HG03280 (cell line): ENCODE results near the gene NAPA.

Experiments
- ATAC-seq: cut with Tn5 transposase; IDR thresholded peaks from one replicate; pipeline ENCODE4 v1.9.1; 2021; ENCODE audit warnings: mild to moderate bottlenecking, moderate library complexity; ENCODE audit not compliant: unreplicated experiment

The NAPA gene

DNA sequence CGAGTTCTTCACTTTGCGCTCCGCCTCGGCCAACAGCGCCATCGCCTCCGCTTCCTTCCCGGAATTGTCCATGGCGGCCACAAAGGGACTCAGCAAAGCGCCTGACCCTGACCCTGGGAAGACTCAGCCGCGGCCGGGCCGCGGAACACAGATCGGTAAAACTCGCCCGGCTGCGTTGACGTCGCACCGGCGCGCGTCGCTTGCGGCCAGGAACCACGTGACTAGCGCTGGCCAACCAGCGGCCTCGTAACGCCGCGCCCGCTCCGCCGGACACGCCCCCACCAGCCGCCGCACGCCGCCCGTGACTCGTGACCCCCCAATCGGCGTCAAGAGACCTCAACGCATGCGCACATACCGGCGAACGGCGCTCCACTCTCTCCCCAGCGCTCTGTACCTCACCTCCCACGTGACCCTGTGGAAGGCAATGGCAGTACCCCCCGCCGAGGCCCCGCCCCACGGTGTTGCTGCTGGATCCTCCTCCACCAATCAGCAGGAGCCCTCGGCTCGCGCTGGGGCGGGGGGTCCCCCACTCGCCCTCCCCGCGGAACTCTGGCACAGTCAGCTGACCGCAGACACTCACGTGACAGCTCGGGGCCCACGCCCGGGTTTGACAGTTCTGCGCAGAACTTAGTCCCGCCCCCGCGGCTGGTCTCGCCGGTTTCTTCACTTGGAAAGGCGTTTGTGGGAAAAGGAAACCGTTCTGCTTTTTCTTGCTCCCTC is at the start of gene NAPA:
Gene NAPA (minus strand): TSS at position 195 of the 720 bp plus-strand sequence. CDS start 123 bp downstream, at position 72.
- peak; percentile 86 for ATAC-seq

DNA sequence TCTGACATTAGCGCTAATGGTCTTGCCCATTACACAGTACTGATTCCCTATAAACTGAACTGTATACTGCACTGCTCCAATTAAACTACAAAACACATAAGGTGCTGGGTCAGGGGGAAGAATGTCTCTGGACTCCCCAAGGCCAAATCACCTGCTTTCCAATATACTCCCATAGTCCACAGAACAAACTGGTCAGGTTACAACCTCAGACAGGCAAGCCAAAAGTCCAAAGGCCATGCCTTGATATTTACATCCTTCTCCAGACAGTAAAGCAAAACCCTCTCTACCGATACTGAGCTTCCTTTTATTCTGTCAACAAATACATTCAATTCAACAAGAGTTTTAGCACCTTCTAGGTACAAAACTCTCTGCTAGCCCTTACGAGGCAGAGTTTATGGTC is 49.2 kb upstream of the NAPA start:
- ATAC-seq: no peak

DNA sequence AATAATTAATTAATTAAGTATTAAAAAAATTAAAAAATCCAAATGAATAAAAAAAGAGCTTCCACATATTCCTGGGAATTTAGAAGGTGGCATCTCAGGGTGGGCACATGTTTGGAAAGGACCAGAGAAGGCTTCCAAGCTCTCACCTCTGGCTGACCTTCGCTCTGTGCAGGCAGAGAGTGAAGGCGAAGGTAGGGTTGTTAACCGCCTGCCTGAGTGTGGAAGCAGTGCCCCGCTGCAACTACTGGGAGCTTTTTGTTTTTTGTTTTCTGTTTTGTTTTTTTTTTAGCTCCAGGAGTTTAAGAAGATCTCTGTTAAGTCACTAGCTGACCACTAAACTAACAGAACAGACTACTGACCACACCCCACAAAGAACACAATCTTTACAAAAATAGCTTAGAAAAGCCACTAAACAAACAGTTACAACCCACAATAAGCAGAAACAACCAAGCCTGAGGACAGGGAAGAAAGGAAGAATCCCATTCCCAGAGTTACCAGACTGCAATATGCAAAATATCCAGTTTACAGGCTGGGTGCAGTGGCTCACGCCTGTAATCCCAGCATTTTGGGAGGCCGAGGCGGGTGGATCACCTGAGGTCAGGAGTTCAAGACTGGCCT is 46.7 kb upstream of the NAPA start:
- no peak for ATAC-seq

DNA sequence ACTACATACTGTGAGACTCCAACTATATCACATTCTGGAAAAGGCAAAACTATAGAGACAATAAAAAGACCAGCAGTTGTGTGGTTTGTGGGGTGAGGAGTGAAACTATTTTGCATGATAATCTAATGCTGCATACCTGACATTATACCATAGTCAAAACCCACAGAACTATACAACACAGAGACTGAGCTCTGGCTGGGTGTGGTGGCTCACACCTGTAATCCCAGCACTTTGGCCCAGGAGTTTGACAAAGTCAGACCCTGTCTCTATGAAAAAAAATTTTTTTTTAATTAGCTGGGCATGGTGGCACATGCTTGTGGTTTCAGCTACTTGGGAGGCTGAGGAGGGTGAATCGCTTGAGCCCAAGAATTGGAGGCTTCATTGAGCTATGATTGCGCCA is 46.1 kb upstream of the NAPA start:
- no peak for ATAC-seq

DNA sequence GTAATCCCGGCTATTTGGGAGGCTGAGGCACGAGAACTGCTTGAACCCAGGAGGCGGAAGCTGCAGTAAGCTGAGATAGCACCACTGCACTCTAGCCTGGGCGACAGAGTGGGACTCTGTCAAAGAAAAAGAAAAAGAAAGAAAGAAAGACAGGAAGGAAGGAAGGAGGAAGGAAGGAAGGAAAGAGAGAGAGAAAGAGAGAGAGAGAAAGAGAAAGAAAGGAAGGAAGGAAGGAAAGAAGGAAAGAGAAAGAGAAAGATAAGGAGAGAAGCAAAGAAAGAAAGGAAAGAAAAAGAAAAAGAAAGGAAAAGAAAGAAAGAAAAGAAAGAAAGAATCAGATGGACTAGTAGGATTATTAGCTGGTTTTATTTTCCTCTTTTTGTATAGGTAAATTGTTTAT is 35.3 kb upstream of the NAPA start:
- ATAC-seq: no peak

DNA sequence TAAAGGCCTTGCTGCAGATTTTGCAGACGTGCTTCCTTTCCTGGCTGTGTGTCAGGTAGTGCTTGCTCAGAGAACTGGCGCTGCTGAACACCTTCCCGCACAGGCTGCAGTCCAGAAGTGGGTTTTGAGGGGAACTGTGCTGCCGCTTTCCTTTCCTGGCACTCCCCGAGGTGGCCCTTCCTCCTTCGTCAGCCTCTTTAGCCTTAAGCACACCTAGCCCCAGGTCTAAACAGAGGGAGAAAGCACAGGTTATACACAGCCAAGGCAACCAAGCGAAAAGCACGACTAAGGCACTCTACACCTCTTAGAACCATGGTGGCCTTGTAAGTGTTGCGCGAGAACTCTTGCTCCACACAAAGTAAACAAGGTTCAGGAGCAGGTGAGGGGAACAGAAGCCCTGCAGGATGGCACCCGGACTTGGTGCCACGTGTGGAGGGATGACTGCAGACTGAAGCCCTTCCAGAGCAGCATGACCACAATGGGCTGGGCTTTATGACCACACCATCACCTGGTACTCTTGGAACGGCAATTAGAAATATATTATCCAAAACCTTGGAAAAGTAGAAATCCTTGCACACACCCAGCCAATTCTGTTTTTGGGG is 34.5 kb upstream of the NAPA start:
- no peak for ATAC-seq

DNA sequence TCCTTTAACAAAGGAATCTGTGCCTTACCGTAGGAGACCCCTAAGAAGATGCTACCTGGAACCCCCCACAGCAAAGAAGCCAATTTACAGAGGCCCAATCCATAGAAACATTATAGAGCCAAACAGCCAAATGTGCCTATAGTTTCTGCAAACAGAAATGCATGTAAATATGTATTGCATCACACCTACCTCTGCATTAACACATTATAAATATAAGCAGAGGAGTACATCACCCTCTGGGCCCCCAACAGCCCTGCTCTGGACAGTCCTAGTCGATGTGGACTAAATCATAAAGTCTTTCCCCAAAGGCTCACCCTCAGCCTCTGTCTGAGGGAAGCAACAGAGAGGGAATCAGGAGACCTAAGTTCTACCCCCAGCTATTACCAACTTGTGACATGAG is 32.3 kb upstream of the NAPA start:
- ATAC-seq: no peak

DNA sequence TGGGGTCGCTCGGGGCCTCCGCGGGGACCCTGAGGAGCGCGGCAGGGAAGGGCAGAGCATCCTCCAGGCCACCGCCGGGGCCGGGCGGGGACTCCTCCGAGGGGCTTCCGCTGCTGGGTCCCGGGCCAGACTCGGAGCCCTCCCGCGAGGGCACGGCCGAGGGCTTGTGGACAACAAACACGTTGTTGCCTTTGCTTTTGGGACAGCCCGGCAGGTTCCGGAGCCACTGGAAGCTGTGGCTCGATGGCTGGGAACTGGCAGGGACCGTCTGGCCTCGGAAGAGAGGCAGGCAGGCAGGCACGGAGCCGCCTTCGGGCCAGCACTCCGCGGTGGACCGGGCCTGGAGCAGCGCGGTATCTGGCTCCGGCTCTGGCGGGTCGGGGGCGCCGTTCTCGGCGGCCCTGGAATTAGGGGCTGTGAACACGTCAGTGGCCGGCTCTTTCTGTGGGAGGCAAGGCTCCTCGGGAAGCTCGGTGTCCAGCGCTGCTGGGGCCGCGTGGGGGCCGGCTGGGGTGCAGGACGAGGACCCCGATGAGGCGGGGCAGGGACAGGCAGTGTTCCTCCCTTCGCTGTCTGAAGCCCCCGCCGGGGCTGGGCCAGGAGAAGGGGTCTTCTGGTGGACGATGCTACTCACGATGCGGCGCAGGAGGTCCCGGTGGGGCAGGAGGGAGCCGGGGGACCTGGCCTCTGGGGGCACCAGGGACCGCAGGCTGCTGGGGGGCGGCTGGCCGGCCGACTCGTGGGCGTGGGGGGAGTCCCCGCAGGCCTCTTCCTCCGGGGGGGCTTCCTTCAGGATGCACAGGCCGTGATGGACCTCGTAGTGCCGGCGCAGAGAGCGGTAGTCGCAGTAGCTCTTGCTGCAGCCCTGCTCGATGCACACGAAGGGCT is 30.4 kb upstream of the NAPA start:
- ATAC-seq: no peak

DNA sequence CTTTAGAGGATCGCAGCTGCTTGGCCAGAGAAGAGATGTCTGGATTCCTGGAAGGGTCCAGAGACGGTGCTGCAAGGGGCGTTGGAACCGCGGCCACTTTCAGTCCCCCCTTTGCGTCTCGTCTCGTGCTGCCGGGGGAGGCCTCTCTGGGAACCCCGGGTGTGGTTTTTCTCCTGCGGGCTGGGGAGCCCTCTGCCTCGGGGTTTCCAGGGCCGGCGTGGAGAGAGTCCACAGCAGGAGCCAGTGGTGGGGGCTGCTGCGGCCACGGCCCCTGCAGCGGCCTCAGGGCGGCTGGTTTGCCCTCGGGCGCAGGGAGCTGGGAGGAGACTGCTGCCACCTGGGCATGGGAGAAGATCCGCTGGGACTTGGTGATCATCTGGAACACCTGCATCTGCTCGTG is 29.6 kb upstream of the NAPA start:
- no peak for ATAC-seq

DNA sequence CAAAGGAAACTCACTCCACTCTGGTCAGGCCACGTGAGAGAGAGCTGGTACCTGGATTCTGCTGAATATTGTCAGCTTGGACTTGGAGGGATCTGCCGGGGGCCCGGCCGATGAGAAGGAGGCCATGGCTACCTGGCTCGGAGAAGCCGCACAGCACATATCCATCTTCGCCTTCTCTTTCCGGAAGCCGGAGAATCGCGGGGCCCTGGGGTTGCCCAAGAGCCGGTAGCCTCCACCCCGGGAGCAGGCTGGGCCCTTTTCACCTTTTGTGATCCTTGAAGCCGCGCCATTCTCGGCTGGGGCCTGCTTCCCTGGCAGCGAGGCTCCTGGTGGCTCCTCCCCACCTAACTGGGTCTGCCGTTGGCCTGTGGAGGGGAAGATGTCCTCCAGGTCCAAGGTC is 29.2 kb upstream of the NAPA start:
- no peak for ATAC-seq

DNA sequence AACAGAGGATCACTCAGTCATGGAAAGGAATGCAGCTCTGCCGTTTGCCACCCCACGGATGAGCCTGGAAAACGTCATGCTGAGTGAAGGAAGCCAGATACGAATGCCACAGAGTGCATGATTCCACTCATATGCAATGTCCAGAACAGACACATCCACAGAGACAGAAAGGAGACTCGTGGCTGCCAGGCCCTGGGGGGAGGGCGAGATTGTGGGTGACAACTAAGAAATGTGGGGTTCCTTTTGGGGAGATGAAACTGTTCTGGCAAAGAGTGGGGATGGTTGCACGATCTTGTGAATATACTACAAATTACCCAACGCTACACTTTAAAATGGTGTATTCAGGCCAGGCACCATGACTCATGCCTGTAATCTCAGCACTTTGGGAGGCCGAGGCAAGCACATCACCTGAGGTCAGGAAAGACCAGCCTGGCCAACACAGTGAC is 27.2 kb upstream of the NAPA start:
- ATAC-seq: no peak

DNA sequence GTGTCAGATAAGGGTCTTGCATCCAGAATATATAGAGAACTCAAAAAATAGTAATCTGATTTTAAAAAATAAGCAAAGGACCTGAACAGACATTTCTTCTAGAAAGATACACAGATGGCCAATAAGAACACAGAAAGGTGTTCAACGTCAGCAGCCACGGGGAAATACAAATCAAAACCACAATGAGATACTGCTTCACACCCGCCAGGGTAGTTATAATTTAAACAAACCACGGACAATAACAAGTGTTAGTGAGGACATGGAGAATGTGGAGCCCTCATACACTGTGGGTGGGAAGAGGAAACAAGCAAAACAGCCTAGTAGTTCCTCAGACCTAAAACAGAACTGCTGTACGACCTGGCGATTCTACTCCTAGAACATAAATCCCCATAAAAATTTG is 26.7 kb upstream of the NAPA start:
- no peak for ATAC-seq

DNA sequence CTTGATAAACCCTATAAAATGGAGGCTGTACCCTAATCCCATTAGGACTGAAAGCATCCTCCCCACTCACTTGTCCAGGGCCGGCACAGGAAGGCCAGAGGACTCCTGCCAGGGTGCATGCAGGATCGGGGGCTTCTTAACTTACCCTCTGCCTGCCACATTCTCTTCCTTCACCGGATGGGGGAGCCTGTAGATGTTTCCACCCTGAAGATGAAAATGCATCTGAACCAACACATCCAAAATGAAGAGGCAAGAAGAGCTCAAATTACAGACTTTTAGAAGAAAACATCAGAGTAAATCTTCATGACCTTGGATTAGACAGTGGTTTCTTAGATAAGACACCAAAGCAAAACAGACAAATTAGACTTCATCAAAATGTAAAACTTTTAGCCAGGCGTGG is 25.9 kb upstream of the NAPA start:
- ATAC-seq: no peak

DNA sequence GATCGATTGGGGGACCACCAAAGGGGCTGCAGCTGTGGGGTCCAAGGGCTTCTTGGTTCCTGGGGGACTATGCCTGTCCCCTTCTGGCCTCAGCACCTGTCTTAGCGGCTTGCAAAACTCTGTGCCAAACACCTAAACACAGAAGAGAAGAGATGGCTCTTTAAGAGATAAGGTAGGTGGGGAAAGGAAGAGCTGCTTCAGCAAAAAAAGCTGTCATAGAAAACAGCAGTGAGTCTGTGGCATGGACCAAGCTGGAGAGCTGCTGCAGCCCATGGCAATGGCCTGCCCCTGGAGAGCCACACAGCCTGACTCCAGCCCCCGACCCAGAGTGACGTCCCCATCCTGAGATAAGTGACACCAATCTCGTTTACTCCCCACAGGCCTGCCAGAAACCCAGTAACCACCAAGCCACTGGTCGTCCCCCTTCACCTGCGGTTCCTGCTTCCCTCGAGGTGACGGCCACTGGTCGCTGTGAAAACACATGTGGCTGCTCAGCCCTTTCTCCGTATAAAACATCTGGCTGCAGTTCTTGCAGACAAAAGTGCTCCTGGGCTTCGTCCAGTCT is 25.0 kb upstream of the NAPA start:
- ATAC-seq: no peak

DNA sequence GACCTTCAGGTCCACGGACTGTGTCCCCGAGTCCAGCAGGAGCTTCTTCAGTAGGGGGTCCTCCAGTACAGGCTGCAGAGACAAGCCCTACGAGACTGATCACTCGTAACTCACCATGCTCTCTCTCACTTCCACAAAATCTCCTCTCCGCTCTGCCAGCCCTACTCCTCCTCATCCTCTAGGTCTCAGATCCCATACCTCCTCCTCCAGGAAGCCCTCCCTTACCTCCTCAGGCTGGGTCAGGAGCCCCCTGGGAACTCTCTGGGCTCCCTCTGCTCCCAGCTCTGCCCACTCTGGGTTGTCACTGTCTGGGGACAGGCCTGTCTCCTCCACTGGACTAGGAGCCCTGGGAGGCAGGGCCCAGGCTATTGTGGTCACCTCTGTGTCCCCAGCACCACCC is 23.9 kb upstream of the NAPA start:
- no peak for ATAC-seq

DNA sequence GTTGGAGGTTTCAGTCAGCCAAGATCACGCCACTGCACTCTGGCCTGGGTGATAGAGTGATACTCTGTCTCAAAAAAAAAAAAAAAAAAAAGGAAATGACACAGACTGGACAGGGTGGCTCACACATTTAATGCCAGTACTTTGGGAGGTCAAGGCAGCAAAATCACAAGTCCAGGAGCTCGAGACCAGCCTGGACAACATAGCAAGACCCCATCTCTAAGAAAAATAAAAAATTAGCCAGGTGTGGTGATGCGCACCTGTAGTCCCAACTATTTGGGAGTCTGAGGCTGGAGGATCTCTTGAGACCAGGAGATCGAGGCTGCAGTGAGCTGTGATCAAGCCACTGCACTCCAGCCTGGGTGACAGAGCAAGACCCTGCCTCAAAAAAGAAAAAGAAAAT is 22.6 kb upstream of the NAPA start:
- no peak for ATAC-seq

DNA sequence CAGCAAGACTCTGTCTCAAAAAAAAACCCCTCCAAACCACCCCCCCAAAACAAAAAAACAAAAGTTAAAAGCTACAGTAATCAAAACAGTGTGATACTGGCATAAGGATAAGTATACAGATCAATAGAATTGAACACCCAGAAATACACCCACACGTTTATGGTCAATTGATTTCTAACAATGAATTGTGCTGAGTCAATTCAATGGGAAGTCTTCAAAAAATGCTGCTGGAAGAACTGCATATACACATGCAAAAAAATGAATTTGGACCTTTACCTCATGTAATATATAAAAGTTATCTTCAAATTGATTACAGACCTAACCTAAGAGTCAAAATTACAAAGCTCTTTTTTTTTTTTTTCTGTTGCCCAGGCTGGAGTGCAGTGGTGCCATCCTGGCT is 19.8 kb upstream of the NAPA start:
- no peak for ATAC-seq

DNA sequence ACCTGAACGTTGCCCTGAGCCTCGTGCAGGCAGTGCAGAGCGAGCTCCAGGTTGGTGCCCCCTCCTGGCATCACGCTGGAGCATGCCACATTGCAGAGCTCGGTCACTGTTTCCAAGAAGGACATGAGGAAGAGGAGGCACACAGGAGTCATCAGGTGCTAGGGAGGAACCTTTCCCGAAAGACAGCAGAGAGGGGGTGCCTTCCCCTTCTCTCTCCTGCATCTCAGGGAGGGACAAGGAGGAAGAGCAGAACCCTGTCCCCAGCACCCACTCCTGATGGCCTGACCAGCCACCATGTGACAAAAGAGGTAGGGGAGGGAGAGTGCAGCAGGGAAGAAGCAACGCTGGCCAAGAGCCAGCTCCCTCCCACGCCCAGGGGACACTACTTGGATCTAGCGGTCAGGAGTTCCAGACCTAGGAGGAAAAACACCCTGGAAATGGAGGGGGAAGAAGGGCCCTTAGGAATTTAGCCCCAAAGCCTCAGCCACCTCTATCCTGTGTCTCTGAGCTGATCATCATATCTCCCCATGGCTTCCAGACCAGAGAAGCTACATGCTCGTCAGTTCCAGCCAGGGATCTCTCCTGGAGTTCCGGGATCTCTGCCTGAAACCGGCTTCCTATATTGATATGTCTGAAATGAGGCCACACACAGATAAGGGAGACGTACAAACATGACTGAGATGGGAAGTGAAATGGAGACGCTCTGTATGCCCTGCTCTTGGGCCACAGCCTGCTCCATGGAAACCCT is 17.0 kb upstream of the NAPA start:
- ATAC-seq: no peak

DNA sequence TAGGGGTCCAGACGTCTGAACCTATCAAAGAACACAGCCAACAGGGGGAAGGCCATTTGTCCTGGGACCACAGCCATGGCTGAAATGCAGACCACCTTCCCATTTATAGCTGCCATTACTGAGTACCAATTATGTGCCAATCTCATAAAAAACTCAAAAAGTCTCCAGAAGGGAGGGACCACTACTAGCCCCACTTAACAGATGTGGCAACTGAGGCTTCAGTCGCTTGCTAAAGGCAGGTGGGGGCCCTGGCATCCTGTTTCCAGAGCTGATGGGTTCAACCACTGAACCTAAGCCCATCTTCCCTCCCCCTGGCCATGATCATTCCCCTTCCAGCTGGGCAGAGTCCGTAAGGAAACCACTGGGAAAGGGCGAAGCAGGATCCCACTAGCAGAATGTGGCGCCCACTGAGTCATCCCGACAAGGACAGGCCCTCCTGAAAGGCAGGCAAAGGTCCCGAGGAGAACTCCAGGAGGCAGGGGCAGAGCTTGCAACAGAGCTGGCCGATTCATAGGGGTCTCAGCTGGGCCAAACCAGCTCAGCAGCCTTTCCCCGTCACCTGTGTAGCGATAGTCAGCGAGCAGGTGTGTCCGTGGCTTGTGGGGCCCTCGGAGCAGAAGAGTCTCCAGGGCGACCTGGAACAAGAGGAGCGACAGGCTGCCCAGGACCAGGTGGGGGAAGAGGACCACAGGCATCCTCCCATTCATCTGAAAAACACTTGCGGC is 14.3 kb upstream of the NAPA start:
- ATAC-seq: no peak

DNA sequence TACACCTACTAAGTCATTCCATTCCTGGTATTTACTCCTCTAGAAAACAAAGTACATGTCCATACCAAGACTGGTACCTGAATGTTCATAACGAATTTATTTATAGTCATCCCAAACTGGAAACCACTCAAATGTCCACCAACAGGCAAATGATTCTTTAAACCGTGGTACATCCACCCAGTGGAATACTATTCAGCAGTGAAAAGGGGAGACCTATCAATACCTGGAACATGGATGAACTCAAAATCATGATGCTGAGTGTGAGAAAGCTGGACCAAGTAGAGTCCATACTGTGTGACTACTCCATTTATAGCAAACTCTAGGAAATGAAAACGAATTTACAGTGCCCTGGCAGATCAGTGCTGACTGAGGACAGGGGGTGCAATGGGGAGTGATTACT is 11.9 kb upstream of the NAPA start:
- ATAC-seq: no peak
